ENCODE results near the gene CMTM3. TPM values are rescaled to one million over a fixed set of nuclear protein-coding genes. Genes with fewer than 3 reads are reported as not detected.
A peak's percentile ranks its signal among the peaks of the same experiment; 100 is the strongest.

CMTM3 gene
- total and polyA plus RNA-seq, 2 of the 4 experiments (the other 2 are of a cell fraction), result 4.5 to 35.5 TPM

DNA sequence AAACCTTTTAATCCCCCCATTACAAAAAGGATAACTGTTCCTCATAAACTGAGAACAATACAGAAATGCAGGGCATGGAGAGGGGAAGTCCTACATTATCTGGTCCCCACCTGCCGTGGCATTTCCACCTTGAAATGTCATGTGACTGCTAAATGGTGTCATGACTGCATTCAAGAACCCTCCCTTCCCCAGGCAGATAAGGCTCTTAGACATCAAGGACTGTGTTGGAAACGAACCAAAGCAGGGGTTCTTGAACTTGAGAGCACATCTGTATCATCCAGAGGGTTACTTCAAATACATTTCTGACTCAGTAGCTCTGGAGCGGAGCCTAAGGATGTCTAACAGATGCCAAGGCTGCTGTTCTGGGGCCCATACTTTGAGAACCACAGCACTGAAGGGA, 18.4 kb downstream of the CMTM3 start:
- Histone ChIP-seq H3K4me2 (ENCODE audit: low read depth, low read length) (no peak overlapping the region), H2AK9ac (replicated peaks; ENCODE audit: low read depth, low read length, poor library complexity) (no peak overlapping the region), H3K9me1 (ENCODE audit: insufficient read depth, low read length) (peaks cover 18% of the 10 kb centered on the region), H3K36me3 (ENCODE audit: control insufficient read depth, insufficient read depth, low read length) (no peaks in the 10 kb centered on the region), H3K27me3 (ENCODE audit: control insufficient read depth, insufficient read depth, low read length) (no peaks in the 10 kb centered on the region), H3K79me1 (ENCODE audit: low read depth in 1 of 2, low read length in 2 of 2) (0 out of 4 replicates have a peak, but pooled peaks cover 0 to 2% of the 10 kb centered on the region in 2 experiments), H4K5ac (ENCODE audit: low read depth, low read length) (no peak overlapping the region), H3K27ac (ENCODE audit: insufficient read depth, low read length) (no peak overlapping the region), H4K20me1 (ENCODE audit: insufficient read depth, low read length) (peaks cover 9% of the 10 kb centered on the region; the same call in 1 of the 2 replicates), H2AFZ (replicated peaks; ENCODE audit: low read length, poor library complexity) (no peak overlapping the region), H2BK5ac (ENCODE audit: low read depth, low read length, poor library complexity, severe bottlenecking) (no peak overlapping the region), H2BK20ac (ENCODE audit: low read depth, low read length) (no peak overlapping the region), H2BK120ac (ENCODE audit: low read depth, low read length) (no peak overlapping the region), H3K4me3 (ENCODE audit: insufficient read depth, low read depth, low read length) (no peak overlapping the region), H3K4me1 (ENCODE audit: control insufficient read depth, insufficient read depth, low read length) (peaks cover 21% of the 10 kb centered on the region), H3K23ac (ENCODE audit: low read depth, low read length) (no peak overlapping the region), H3K9ac (ENCODE audit: low read depth, low read length) (no peak overlapping the region), H3K56ac (ENCODE audit: extremely low read depth, insufficient read depth, low read length) (no peak overlapping the region), H4K8ac (ENCODE audit: low read depth in 2 of 2, low read length in 2 of 2) (no peak overlapping the region), H3K18ac (ENCODE audit: low read depth, low read length) (no peak overlapping the region), H3K9me3 (ENCODE audit: control insufficient read depth, insufficient read depth, low read length) (no peaks in the 10 kb centered on the region), H2BK15ac (ENCODE audit: low read depth, low read length) (no peak overlapping the region), H2AK5ac (ENCODE audit: low read depth, low read length) (no peak overlapping the region), H3K4ac (ENCODE audit: low read depth, low read length) (no peak overlapping the region), H4K91ac (ENCODE audit: insufficient read depth, low read depth, low read length) (no peak overlapping the region), H3K14ac (replicated peaks; ENCODE audit: low read depth, low read length) (no peak overlapping the region)
- in situ Hi-C loops (cut with MboI; ENCODE audit: low sequenced_read_pairs), result no loop called here
- dilution Hi-C loops (cut with HindIII; ENCODE audit: low sequenced_read_pairs, unreplicated experiment), result no loop called here
- DNase-seq (peak; percentile 32), ATAC-seq (ENCODE audit: low read depth) (no peak)
- intact Hi-C loops (cut with micrococcal nuclease), result no loop called here
- ChIA-PET POLR2A (ENCODE audit: unreplicated experiment) (no interaction called here), CTCF (interaction anchor here (0.5 kb wide), 1 partner anchor 66 kb away, joined by 4 read pairs; no protein-coding TSS in a partner anchor)
- TF ChIP-seq MXI1 (IDR thresholded peaks at IDR 0.05; ENCODE audit: borderline replicate concordance, low read depth, low read length) (no peak), CTCF (conservative IDR thresholded peaks at IDR 0.05; ENCODE audit: low read depth, low read length) (no peak), RAD21 (IDR thresholded peaks at IDR 0.05; ENCODE audit: low read length) (no peak), ELK1 (IDR thresholded peaks at IDR 0.05; ENCODE audit: borderline replicate concordance, low read depth, low read length) (no peak), MAZ (IDR thresholded peaks at IDR 0.05; ENCODE audit: borderline replicate concordance, low read depth, low read length) (no peak), CEBPB (IDR thresholded peaks at IDR 0.05; ENCODE audit: low read depth, low read length) (no peak), SMC3 (IDR thresholded peaks at IDR 0.05; ENCODE audit: low read depth, low read length) (no peak), BHLHE40 (IDR thresholded peaks at IDR 0.05; ENCODE audit: low read depth, low read length) (no peak), RCOR1 (IDR thresholded peaks at IDR 0.05; ENCODE audit: insufficient replicate concordance, low read length) (no peak), POLR2A (IDR thresholded peaks at IDR 0.05; ENCODE audit: low read depth, low read length) (no peak), USF2 (IDR thresholded peaks at IDR 0.05; ENCODE audit: low read depth, low read length) (no peak), RFX5 (IDR thresholded peaks at IDR 0.05; ENCODE audit: low read depth, low read length) (no peak)
- WGBS, 2 experiments (ENCODE audit: extremely low coverage in 2 of 2, insufficient read length in 1 of 2), result 20% methylated on average over 1 of the region's 3 CpGs; no CpG with 5 or more reads in 1 of the 2 experiments
- BruUV-seq (replicated peaks), result no TSS peak
